HepG2 (cell line): ENCODE data around the gene ANKHD1. TPM values are rescaled to one million over a fixed set of nuclear protein-coding genes. Genes with fewer than 3 reads are reported as not detected.

Source experiments
- ATAC-seq: fragments of 200-7000 bp; cut with Tn5 transposase; 3 replicates; pipeline ENCODE4 v1.9.1; 2020; ENCODE audit warnings: mild to moderate bottlenecking, moderate library complexity
- BruUV-seq: library from RNA; stranded (reverse); fragments of 400-500 nt; replicated peaks from 2 replicates; lab custom pipeline; 2021; lab: Mats Ljungman, UMichigan
- CTCF ChIA-PET: fragments of 300-600 bp; formaldehyde crosslinking; extraction: SDS; loops from one replicate; lab custom pipeline; 2021; ENCODE audit warnings: low total read pairs, inconsistent platforms, low intra/inter-chr PET ratio; lab: Yijun Ruan, JAX
- POLR2A ChIA-PET: fragments of 350-600 bp; sonication (Branson Sonifier 250); formaldehyde crosslinking; loops from one replicate; lab custom pipeline; 2020; ENCODE audit warnings: antibody characterized with exemption, inconsistent platforms; lab: Yijun Ruan, JAX
- DNase-seq: peaks from one replicate; pipeline ENCODE4 v3.0.0-alpha.2; 2015; ENCODE audit warnings: low spot score
- FAIRE-seq: peaks from 3 replicates; lab custom pipeline; 2011; peaks lifted over from hg19 to GRCh38; lab: Jason Lieb, UNC
- H2AFZ ChIP-seq: one replicate; pipeline ENCODE4 v1.6.1; 2011; ENCODE audit warnings: low read length, inconsistent platforms
- H3K27ac ChIP-seq: fragments of 300-600 bp; 3 replicates; pipeline ENCODE4 v1.8.0; 2011; ENCODE audit warnings: mixed run types, mild to moderate bottlenecking, mixed read lengths, low read length, inconsistent platforms; ENCODE audit not compliant: insufficient read depth; ENCODE audit errors: extremely low read length
- H3K27me3 ChIP-seq, 2 experiments: fragments of 200-600 bp in 1 of 2; 2 replicates in 1 of 2; 3 replicates in 1 of 2; pipeline versions ENCODE4 v1.6.0 to v1.8.0; 2011; ENCODE audit warnings: low read length in 2 of 2, mild to moderate bottlenecking in 2 of 2, moderate library complexity in 2 of 2, inconsistent platforms in 1 of 2; ENCODE audit not compliant: insufficient read depth in 2 of 2, control insufficient read depth in 1 of 2
- H3K36me3 ChIP-seq, 2 experiments: fragments of 200-600 bp in 1 of 2; replicated peaks in 1 of 2; 2 replicates in 1 of 2; 3 replicates in 1 of 2; pipeline versions ENCODE4 v1.5.1 to v1.8.0; 2011; ENCODE audit warnings: low read length in 2 of 2, inconsistent platforms in 1 of 2; ENCODE audit not compliant: insufficient read depth in 2 of 2, control insufficient read depth in 1 of 2
- H3K4me1 ChIP-seq: 2 replicates; pipeline ENCODE4 v1.5.1; 2012; ENCODE audit warnings: low read length, inconsistent platforms; ENCODE audit not compliant: insufficient read depth
- H3K4me2 ChIP-seq: 2 replicates; pipeline ENCODE4 v1.6.0; 2011; ENCODE audit warnings: low read depth, low read length, inconsistent platforms
- H3K4me3 ChIP-seq, 3 experiments: fragments of 200-600 bp in 1 of 3; sonication (generic), shearing (Covaris generic) in 1 of 3; replicated peaks in 1 of 3; 2 replicates each; pipeline ENCODE4 v1.5.1; 2011 to 2016; ENCODE audit warnings: low read length in 3 of 3, inconsistent platforms in 2 of 3, low read depth in 2 of 3, mild to moderate bottlenecking in 2 of 3, control low read depth in 1 of 3, mixed read lengths in 1 of 3; ENCODE audit not compliant: insufficient read depth in 1 of 3
- H3K79me2 ChIP-seq: one replicate; pipeline ENCODE4 v1.6.1; 2011; ENCODE audit warnings: low read length, inconsistent platforms; ENCODE audit not compliant: insufficient read depth
- H3K9ac ChIP-seq: 2 replicates; pipeline ENCODE4 v1.6.0; 2011; ENCODE audit warnings: mild to moderate bottlenecking, low read depth, low read length, inconsistent platforms; ENCODE audit not compliant: insufficient read depth
- H3K9me3 ChIP-seq: 2 replicates; pipeline ENCODE4 v1.5.1; 2012; ENCODE audit warnings: mild to moderate bottlenecking, low read length
- H4K20me1 ChIP-seq: 2 replicates; pipeline ENCODE4 v1.6.0; 2011; ENCODE audit warnings: inconsistent platforms, mild to moderate bottlenecking, low read length, moderate library complexity; ENCODE audit not compliant: insufficient read depth
- CBX5 ChIP-seq: sonication (generic); formaldehyde crosslinking; IDR thresholded peaks from 2 replicates; pipeline ENCODE4 v1.4.0; 2020; ENCODE audit warnings: missing genetic modification reagents, borderline replicate concordance
- CENPBD1 ChIP-seq: sonication (generic); formaldehyde crosslinking; IDR thresholded peaks from 2 replicates; pipeline ENCODE4 v1.8.0; 2022; ENCODE audit warnings: missing genetic modification reagents, low read depth, mild to moderate bottlenecking, borderline replicate concordance
- CREBL2 ChIP-seq: sonication (generic); formaldehyde crosslinking; IDR thresholded peaks from 2 replicates; pipeline ENCODE4 v1.8.1; 2023; ENCODE audit warnings: missing genetic modification reagents, mild to moderate bottlenecking, borderline replicate concordance
- DDIT3 ChIP-seq: sonication (generic); formaldehyde crosslinking; IDR thresholded peaks from 2 replicates; pipeline ENCODE4 v1.4.0; 2020; ENCODE audit warnings: mild to moderate bottlenecking, missing genetic modification reagents
- E2F5 ChIP-seq: sonication (generic); formaldehyde crosslinking; conservative IDR thresholded peaks from 2 replicates; pipeline ENCODE4 v1.4.0; 2020; ENCODE audit warnings: missing genetic modification reagents
- FOXO1 ChIP-seq: sonication (generic); formaldehyde crosslinking; IDR thresholded peaks from 2 replicates; pipeline ENCODE4 v1.4.0; 2020; ENCODE audit warnings: missing genetic modification reagents
- HMG20A ChIP-seq: IDR thresholded peaks from 2 replicates; pipeline ENCODE4 v1.6.1; 2016; ENCODE audit warnings: borderline replicate concordance
- IKZF4 ChIP-seq: sonication (generic); formaldehyde crosslinking; IDR thresholded peaks from 2 replicates; pipeline ENCODE4 v1.5.1; 2020; ENCODE audit warnings: borderline replicate concordance, mild to moderate bottlenecking, low read depth, missing genetic modification reagents; ENCODE audit errors: not compliant biosample characterization
- MXI1 ChIP-seq: IDR thresholded peaks from 3 replicates; pipeline ENCODE4 v1.6.1; 2012; ENCODE audit warnings: low read depth, low read length, inconsistent platforms, borderline replicate concordance
- RBM22 ChIP-seq: fragments of 200-400 bp; formaldehyde crosslinking; optimal IDR thresholded peaks from 2 replicates; pipeline ENCODE3; 2017; ENCODE audit warnings: mild to moderate bottlenecking, low read length, moderate library complexity
- SAFB2 ChIP-seq: sonication (generic); formaldehyde crosslinking; IDR thresholded peaks from 2 replicates; pipeline ENCODE4 v1.5.1; 2020; ENCODE audit warnings: missing genetic modification reagents, low read depth, mild to moderate bottlenecking, borderline replicate concordance
- TBX2 ChIP-seq: sonication (generic); formaldehyde crosslinking; IDR thresholded peaks from 2 replicates; pipeline ENCODE4 v1.5.0; 2020; ENCODE audit warnings: missing genetic modification reagents, mild to moderate bottlenecking, borderline replicate concordance
- ZBTB20 ChIP-seq: sonication (generic); formaldehyde crosslinking; IDR thresholded peaks from 2 replicates; pipeline ENCODE4 v1.8.1; 2023; ENCODE audit warnings: missing genetic modification reagents, low read depth, mild to moderate bottlenecking, borderline replicate concordance
- ZKSCAN1 ChIP-seq: fragments of 150-350 bp; IDR thresholded peaks from 2 replicates; pipeline ENCODE4 v1.6.1; 2014; ENCODE audit warnings: low read length
- ZNF326 ChIP-seq: sonication (generic); formaldehyde crosslinking; IDR thresholded peaks from 2 replicates; pipeline ENCODE4 v1.4.0; 2020; ENCODE audit warnings: missing genetic modification reagents, borderline replicate concordance
- ZNF83 ChIP-seq: sonication (generic); formaldehyde crosslinking; IDR thresholded peaks from 2 replicates; pipeline ENCODE4 v1.4.0; 2020; ENCODE audit warnings: missing genetic modification reagents, mild to moderate bottlenecking, borderline replicate concordance
- ZNF891 ChIP-seq: sonication (generic); formaldehyde crosslinking; IDR thresholded peaks from 2 replicates; pipeline ENCODE4 v1.5.0; 2020; ENCODE audit warnings: mild to moderate bottlenecking, missing genetic modification reagents
- WGBS: methylation state at CpG from one replicate; pipeline ENCODE4 v1.1.6; 2017; ENCODE audit warnings: low lambda C conversion rate; 5-methylcytosine and 5-hydroxymethylcytosine counted together
- in situ Hi-C: cut with HindIII; loops from 2 replicates; pipeline ENCODE4 v1.10.0; 2017; ENCODE audit warnings: low pct_unique_long_range_greater_than_20kb; ENCODE audit not compliant: extremely low pct_ligation_motif_present
- intact Hi-C: fragments of 100-400 bp; cut with micrococcal nuclease; formaldehyde crosslinking; loops from one replicate; pipeline ENCODE4 v1.10.0; 2022; ENCODE audit not compliant: unreplicated experiment
- polyA plus RNA-seq, 8 experiments: library from polyadenylated mRNA; depleted of rRNA in 3 of 8; stranded (reverse) in 7 of 8; unstranded in 1 of 8; fragments of >200 nt; fragmentation: Illumina TruSeq in 4 of 8; extraction: Trizol in 4 of 8; gene quantifications; 2 replicates each; pipeline versions ENCODE4 v1.2.1 to v1.2.3, GENCODE V29; 2011 to 2016; ENCODE audit warnings: low read depth in 4 of 8, missing spikeins in 1 of 8, mixed read lengths in 1 of 8; ENCODE audit not compliant: insufficient read depth in 1 of 8
- total RNA-seq, 5 experiments: library from RNA; depleted of rRNA; stranded (reverse); fragments of >200 nt; fragmentation: Illumina TruSeq; extraction: Trizol; gene quantifications; 2 replicates each; pipeline ENCODE4 v1.2.3, GENCODE V29; 2016; ENCODE audit warnings: low read depth in 1 of 5

ANKHD1 gene
- total and polyA plus RNA-seq, 2 of the 13 experiments (the other 11 are each of a cell fraction or from before 2014, with no cell fraction given), result 69.9 to 82.0 TPM

GRCh38 chr5:140355546-140355945, 46.1 kb upstream of the ANKHD1 start (continued):
- TF ChIP-seq IKZF4 (CRISPR knock-in tag) (no peak), ZNF891 (CRISPR knock-in tag) (no peak), ZBTB20 (CRISPR knock-in tag) (no peak), DDIT3 (CRISPR knock-in tag) (no peak), ZNF326 (CRISPR knock-in tag) (no peak)

- H3K27ac ChIP-seq, result no peak overlapping the region
- H4K20me1 ChIP-seq, result no peaks in the 10 kb centered on the region
- H3K4me3 ChIP-seq, result peak overlapping the region in 1 of 3 experiments; percentile 58; a peak in 1 of 6 replicates
- in situ Hi-C loops (no loop called here), intact Hi-C loops (loop anchor here (1.0 kb wide), 1 partner anchor 113 kb away; no protein-coding TSS in a partner anchor)
- H3K36me3 ChIP-seq, result no peaks in the 10 kb centered on the region
- no peaks in the 10 kb centered on the region for H3K79me2 ChIP-seq
- DNase-seq (no peak), ATAC-seq (no peak), FAIRE-seq (no peak)
- no peaks in the 10 kb centered on the region for H3K9me3 ChIP-seq
- H3K4me1 ChIP-seq, result peaks cover 35% of the 10 kb centered on the region
- H2AFZ ChIP-seq, result no peak overlapping the region
- H3K9ac ChIP-seq, result no peak overlapping the region
- WGBS, result 29% methylated on average over 7 of the region's 10 CpGs
- POLR2A ChIA-PET, result no interaction called here
- peak overlapping the region; percentile 75 for H3K4me2 ChIP-seq
- H3K27me3 ChIP-seq, result no peaks in the 10 kb centered on the region
- CTCF ChIA-PET, result interaction anchor here (0.6 to 2.8 kb wide), 5 partner anchors 10 to 117 kb away, joined by 3 to 31 read pairs (median 7); partner anchors contain the start of gene HBEGF
- no TSS peak for BruUV-seq
- TF ChIP-seq CBX5, result no peak
- 0 out of 2 replicates have a peak, but pooled peaks have one; percentile 2 for TF ChIP-seq TBX2 (CRISPR knock-in tag)
- TF ChIP-seq FOXO1 (CRISPR knock-in tag), result no peak
- TF ChIP-seq MXI1, result no peak
- no peak for TF ChIP-seq ZKSCAN1
- TF ChIP-seq ZNF83 (CRISPR knock-in tag), result no peak
- TF ChIP-seq SAFB2 (CRISPR knock-in tag), result no peak
- TF ChIP-seq CREBL2 (CRISPR knock-in tag), result no peak
- no peak for TF ChIP-seq E2F5 (CRISPR knock-in tag)
- TF ChIP-seq RBM22, result no peak
- TF ChIP-seq CENPBD1 (CRISPR knock-in tag), result no peak
- no peak for TF ChIP-seq HMG20A (CRISPR knock-in tag)
Observed at GRCh38 chr5:140356853-140357725, 44.5 kb upstream of the ANKHD1 start.
